NB4 (cell line): ENCODE measurements around the gene RNF175.

Experiments
- DNase-seq: peaks from one replicate; pipeline ENCODE4 v3.0.0; 2010; ENCODE audit warnings: low read depth
- H3K4me3 ChIP-seq: one replicate; pipeline ENCODE4 v1.5.1; 2011; ENCODE audit warnings: mild to moderate bottlenecking, low read depth, low read length, moderate library complexity
- CTCF ChIP-seq: IDR thresholded peaks from one replicate; pipeline ENCODE4 v1.5.1; 2012; ENCODE audit warnings: low read depth, low read length
- MAX ChIP-seq: IDR thresholded peaks from 2 replicates; pipeline ENCODE4 v1.6.1; 2011; ENCODE audit warnings: low read depth, low read length
- MYC ChIP-seq: IDR thresholded peaks from 2 replicates; pipeline ENCODE4 v1.6.1; 2011; ENCODE audit warnings: low read depth, low read length
- POLR2A ChIP-seq: IDR thresholded peaks from 2 replicates; pipeline ENCODE4 v1.6.1; 2011; ENCODE audit warnings: mild to moderate bottlenecking; ENCODE audit not compliant: insufficient read length; ENCODE audit errors: extremely low read depth

Gene RNF175

GRCh38 chr4:153791746-153792617, 32.2 kb upstream of the RNF175 start:
- peak; percentile 43 for DNase-seq
- TF ChIP-seq POLR2A: no peak
- no peak for TF ChIP-seq MAX
- no peak for TF ChIP-seq MYC
- TF ChIP-seq CTCF: no peak
- no peak overlapping the region for H3K4me3 ChIP-seq

GRCh38 chr4:153790962-153791551, 31.2 kb upstream of the RNF175 start:
- TF ChIP-seq MAX (no peak), MYC (no peak), CTCF (no peak), POLR2A (no peak)
- H3K4me3 ChIP-seq: no peak overlapping the region
- DNase-seq: no peak

GRCh38 chr4:153790500-153790865, 30.7 kb upstream of the RNF175 start:
- no peak for DNase-seq
- no peak overlapping the region for H3K4me3 ChIP-seq
- TF ChIP-seq MYC (no peak), POLR2A (no peak), CTCF (no peak), MAX (no peak)

GRCh38 chr4:153789741-153790499, 30.1 kb upstream of the RNF175 start:
- DNase-seq: no peak
- no peak overlapping the region for H3K4me3 ChIP-seq
- TF ChIP-seq POLR2A (no peak), MYC (no peak), CTCF (no peak), MAX (no peak)

GRCh38 chr4:153788413-153789276, 28.8 kb upstream of the RNF175 start, which contains the start of gene SFRP2:
Gene SFRP2 (minus strand): TSS chr4:153789083. CDS start chr4:153788835, 248 bp downstream.
- DNase-seq: no peak
- H3K4me3 ChIP-seq: no peak within 1 kb of the TSS
- no peak for TF ChIP-seq CTCF
- TF ChIP-seq POLR2A: no peak
- TF ChIP-seq MAX: no peak
- TF ChIP-seq MYC: no peak
